NCI-H446 (cell line): ENCODE measurements around the gene ZNF132.
"Not testable (repeated sequence)": the region's sequence is repeated elsewhere in the genome, so short reads cannot be mapped to it uniquely, and the experiment has no call there.

Source experiments
- DNase-seq, 2 experiments: peaks; one replicate each; lab custom pipeline; 2025; lab: John Stamatoyannopoulos, UW

The ZNF132 gene

DNA sequence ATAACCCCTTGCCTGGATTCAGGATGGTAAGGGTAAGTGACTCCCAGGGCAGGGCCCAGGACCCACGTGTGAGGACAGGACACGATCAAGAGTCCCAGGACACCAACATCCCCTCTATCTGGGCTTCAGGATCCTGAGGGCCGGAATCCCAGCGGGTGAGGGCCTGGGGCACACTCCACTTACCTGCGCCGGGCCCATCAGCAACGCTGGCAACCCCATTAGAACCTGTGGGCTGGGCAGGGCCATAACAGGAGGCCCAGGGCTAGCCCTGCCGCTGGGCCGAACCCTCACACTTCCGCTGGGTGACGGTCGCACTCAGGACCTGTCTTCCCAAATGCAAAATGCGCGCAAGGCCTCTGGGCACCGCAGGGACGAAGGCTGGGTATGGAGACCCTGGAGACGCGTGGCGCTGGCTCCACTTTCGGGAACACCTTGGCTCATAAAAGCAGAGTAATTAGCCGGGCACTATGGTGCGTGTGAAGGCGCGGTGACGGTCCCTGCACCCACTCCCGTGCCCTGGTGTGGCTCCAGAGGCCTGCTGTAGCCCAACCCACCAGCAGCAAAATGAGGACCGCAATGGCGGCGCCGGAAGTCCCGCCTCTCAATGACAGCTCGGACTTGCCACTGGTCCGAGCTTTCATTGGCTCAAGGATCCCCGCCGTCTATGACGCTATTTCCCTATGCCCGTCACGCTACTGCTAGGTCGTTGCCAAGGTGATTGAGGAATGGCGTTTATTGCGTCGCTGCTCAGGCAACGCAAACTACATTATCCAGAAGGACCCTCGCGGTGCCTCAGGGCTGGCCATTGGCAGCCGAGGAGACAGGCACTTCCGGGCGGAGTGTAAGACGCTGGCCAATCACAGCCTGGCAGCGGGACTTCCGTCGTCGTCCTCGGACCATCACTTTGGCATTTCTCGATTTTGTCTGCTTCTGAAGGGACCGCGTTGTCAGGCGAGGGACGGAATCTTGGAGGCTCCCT lies at the start of gene ZNF132:
Gene ZNF132 (minus strand): TSS at position 578 of the 979 bp plus-strand sequence. CDS start 332 bp downstream, at position 246.
- DNase-seq, result peak; percentile 10 to 62

DNA sequence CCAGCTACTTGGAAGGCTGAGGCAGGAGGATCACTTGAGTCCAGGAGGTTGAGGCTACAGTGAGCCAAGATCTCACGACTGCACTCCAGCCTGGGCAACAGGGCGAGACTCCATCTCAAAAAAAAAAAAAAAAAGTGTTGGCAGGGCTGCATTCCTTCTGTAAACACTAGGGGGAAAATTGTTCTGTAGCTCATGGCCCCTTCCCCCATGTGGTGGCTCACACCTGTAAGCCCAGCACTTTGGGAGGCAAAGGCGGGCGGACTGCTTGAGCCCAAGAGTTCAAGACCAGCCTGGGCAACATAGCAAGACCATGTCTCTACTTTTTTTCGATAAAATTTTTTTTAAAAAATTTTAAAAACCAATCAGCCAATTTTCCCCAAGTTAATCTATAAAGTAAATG lies 44.4 kb upstream of the ZNF132 start:
- DNase-seq, result not testable (repeated sequence)

DNA sequence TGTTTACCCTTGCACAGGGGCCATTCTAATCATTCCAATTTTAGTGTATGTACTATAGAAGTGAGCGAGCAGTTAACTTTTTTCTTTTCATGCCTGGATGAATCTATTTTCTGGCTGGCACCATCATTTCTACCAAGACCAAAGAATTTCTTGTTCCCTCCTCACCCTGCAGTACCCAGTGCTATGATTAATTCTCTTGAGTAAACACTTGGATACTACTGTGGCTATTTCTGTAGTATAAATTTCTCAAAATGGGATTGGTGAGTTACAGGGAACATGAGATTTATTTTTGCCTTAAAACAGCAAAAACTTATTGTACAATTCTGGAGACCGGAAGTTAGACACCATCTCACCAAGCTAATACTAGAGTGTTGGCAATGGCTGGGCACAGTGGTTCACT lies 43.8 kb upstream of the ZNF132 start:
- no peak for DNase-seq

DNA sequence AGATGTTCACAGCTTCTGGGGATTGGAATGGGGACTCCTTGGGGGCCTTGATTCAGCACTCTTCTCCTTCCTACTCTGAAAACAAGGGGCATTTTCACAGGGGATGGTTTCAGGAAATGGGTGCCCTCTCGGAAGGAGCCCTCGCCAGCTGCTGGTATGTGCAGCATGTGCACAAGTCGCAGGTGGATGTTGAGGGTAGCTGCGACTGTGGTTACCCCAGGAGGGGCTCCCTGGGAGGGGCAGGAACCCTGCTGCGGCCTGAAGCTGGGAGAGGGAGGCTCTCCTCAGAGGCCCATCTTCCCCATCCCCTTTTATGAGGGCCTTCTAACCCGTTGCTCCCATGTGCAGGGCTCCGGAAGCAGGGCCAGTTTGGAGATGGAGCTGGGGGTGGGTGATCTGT lies 42.4 kb upstream of the ZNF132 start:
- no peak for DNase-seq

DNA sequence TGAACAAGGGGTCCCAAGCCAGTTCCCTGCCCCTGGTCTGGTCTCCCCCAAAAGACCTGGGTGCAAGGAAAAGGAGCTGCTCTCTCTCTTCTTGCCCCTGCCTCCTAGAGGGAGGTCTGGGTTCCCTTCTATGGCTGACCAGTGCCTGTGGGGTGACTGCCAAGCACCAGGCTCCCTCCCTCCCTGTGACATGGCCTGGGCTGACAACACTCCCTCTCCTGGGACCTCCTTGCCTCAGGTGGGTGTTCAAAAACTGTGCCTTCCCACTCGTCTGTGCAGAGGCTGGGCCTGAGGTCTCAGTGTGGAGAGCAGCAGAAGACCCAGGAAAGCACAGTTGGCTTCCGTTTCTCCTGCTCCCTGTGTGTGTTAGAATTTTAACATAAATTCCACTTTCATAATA lies 40.9 kb upstream of the ZNF132 start:
- no peak for DNase-seq

DNA sequence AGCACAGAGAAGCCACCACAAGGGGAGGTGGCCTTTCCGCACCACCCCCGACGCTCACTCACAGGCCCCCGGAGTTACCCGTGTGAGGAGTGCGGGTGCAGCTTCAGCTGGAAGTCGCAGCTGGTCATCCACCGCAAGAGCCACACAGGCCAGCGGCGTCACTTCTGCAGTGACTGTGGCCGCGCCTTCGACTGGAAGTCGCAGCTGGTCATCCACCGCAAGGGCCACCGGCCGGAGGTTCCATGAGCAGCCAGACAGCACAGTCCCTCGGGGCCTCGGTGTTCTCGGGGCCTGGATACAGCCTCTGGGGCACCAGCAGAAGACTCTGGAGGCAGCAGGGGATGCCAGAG lies 40.5 kb upstream of the ZNF132 start:
- no peak for DNase-seq

DNA sequence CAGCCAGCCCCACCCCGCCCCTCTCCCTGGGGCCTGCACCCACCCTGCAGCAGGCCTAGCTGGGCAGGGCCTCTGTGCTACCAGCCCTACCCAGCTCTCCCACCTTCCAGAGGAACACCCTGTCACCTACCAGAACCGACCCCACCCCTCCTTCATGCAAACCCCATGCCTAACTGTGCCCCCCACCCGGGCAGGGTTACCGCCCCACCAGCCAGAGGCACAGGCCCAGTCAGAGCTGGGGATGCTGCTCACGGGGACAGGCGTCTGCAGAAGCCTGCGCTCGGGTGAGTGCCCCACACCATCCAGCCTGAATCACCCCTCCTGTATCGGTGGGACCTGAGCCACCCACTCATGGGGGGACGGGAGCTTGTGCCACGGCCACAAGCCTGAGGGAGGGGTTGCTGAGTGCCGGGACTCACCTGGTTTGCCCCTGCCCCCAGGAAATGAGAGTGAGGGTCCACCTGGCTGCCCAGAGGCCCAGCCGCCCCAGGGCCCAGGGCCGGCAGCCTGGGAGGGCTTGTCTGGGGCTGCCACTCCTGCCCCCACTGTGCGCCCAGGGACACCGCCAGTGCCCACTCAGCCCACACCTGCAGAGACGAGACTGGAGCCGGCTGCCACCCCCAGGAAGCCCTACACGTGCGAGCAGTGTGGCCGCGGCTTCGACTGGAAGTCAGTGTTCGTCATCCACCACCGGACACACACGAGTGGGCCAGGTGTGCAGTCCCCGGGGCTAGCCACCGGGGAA lies 40.0 kb upstream of the ZNF132 start:
- DNase-seq, result no peak

DNA sequence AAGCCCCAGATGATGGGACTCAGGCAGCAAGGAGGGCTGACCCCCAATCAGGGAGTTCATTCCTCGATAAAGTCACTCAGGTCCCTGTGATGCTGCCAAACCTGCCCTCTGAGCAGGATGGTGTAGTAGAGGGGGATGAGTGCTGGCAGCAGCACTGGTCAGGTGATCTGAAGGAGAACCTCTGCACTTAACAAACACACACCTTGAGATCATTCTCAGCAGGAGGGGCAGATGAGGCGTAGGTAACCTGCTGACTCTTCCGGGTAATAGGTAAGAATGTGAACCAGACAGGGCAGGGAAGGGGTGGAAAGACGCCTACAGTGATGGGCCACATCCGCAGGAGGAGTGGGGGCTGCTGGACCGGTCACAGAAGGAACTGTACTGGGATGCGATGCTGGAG lies 39.4 kb upstream of the ZNF132 start:
- DNase-seq, result no peak

DNA sequence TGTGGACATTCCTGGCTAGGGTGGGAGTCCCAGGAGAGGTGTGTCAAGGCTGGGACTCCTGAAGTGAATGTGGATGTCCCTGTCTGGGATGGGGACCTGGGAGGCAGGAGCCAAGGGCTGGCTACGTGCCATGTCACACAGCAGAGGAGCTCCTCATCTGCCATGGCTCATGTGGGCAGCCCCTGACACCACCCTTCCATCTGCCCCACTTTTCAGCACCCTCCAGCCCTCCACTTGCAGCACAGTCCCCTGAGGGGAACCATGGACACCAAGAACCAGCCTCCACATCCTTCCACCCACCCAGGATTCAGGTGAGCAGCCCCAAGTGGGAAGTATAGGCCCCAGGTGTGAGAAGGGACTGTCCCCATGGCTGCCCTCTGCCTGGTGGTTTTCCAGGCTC lies 37.9 kb upstream of the ZNF132 start:
- DNase-seq, result no peak

DNA sequence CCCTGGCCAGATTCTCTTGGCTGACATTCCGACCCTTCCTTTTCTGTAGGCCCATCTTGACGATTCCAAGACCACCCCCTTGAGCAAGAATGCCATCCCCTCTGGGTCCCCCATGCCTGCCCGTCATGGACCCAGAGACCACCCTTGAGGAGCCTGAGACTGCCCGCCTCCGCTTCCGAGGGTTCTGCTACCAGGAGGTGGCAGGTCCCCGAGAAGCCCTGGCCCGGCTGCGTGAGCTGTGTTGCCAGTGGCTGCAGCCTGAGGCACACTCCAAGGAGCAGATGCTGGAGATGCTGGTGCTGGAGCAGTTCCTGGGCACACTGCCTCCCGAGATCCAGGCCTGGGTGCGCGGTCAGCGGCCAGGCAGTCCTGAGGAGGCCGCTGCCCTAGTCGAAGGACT lies 37.2 kb upstream of the ZNF132 start:
- no peak for DNase-seq

DNA sequence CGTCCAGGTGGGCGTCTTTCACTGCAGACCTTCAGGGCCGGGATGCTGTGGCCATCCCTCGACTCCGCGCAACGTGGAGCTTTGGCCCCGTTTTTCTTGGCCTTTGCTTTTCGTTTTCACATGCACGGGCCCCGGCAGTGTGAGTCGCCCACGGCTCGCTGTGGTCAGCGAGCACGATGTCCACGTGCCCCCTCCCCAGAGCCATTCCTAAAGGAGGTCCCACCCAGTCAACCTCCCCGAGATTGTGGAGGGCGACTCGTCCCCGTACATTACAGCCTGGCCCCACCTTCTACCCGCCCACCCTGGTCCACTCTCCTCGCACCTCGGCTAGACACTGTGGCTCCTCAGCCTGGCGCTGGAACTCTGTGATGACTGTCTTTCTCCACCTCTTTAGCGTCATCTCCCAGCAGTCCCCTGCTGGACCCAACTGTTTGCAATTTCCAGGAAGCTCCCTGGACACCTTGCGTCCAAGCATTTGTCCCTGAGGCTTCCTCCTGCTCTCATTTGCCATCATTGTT lies 36.6 kb upstream of the ZNF132 start:
- DNase-seq, result no peak

DNA sequence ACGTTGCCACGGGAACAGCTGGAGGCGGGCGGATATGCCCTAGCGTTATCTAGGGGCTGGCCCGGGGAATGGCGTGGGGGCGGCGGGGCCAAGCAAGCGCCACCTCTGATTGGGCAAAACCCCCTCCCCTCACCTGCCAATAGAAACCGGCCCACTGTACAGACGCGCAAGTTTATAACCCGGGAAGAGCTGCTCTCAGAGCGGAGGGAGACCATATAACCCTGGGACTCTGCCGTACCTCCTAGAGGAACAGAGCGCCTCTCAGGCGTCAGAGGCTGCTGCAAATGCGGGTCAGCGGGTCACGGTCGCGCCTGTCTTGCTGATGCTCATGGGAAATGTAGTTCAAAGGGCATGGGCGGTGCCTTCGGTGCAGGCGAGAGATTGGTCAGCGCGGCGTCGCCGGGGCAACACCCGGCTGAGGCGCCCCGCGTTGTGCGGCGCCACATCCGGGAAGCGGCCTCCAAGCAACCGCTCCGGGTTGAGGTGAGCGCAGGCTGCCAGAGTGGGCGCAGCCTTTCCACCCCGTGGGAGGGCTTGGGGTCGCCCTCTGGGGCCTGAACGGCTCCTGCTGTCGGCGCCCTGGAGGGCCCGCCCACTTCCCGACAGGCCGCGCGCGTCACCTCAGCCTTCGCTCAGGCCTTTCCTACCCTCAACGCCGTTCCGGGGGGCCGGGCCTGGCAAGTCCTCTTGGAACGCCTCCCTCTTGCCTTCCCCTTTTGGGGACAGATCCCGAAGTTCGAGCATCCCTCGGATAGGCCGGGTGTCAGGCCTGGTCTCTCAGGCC lies 36.0 kb upstream of the ZNF132 start, which contains the start of gene ZNF446:
Gene ZNF446 (plus strand): TSS at position 639 of the 784 bp plus-strand sequence. CDS start 867 bp downstream, outside the sequence.
- DNase-seq, result peak; percentile 89 to 96

DNA sequence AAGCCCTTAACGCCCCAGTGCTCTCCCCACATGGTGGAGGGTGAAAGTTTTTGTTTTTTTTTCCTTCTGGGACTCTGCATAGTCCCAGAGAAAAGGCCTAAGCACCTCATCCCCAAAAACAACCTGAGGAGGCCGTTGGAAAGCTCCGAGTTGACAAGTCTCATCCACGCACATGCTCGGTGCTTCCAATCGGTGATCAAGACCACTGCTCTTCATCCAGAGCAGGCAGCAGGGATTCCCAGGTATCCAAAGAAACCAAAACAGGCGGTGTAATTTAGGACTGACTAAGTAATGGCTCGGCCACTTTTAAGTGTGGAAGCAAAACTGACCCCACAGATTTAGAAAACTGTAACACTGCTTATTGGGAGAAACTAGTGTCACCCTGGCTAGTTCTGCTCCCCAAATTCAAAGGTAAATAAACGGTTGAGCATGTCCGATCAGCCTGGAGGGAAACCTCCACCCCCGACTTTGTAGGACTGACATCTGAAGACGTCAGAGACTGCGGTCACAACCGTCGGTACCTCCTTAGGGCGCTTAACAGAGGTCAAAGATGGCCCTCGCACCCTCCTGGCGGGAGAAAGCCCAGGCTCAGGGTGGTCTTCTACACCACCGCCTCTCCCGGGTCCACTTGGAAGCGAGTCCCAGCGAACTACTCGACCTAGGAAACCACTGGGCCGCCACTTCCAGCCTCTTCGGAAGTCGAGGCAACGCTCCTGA lies 35.2 kb upstream of the ZNF132 start:
- no peak for DNase-seq

DNA sequence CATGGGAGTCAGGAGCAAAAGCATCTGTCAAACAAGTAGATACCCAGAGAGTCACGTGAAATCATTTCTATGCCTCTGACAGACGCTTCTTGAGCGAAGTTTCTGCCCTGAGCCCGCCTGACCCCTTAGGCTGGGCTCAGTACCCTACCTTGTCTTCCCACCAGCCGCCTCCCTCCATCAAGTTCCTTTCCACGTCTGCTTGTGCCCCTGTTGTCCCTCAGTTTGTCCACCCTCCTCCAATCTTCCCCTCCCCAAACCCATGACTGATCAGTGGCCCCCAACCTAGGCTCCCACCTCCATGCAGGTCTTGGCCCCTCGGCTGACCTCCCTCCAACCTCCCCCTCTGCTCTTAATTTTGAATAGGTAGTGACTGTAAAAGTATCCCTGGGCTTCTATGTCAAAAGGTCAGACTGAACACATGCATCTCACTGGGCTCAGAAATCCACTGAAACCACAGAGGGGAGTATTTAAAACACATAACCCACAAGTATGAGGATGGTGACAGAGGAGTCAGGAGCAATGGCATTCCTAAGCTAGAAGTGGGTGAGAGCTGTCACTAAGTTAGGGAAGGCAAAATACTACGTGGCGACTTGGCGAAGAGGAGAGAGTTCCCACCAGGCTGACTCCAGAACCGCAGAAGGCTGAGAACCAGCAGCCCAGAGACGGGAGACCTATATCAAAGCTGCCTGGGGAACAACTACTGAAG lies 34.5 kb upstream of the ZNF132 start:
- DNase-seq, result no peak

DNA sequence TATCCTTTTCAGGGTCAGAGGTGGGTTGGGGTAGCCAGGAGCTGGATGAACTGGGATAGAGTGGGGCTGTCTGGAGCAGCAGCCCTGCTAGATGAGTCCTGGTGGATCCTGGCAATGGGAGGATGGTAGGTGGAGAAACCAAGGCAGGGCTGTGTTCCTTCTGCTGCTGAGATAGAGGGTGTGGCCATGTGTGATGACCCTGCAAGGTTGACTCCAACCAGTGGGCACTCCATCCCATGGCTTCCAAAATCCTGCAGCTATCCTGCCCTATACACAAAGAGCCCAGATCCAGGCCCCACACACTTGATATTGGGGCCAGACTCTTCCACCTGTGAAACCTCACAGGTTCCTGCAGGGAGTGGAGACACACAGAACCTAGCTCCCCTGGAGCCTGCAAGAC lies 33.8 kb upstream of the ZNF132 start:
- DNase-seq, result no peak

DNA sequence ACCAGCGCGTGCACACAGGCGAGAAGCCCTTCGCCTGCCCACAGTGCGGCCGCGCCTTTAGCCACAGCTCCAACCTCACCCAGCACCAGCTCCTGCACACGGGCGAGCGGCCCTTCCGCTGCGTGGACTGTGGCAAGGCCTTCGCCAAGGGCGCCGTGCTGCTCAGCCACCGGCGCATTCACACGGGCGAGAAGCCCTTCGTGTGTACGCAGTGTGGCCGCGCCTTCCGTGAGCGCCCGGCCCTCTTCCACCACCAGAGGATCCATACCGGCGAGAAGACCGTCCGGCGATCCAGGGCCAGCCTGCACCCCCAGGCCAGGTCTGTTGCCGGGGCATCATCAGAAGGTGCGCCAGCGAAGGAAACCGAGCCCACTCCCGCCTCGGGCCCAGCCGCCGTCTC lies 31.8 kb upstream of the ZNF132 start:
- DNase-seq, result no peak

DNA sequence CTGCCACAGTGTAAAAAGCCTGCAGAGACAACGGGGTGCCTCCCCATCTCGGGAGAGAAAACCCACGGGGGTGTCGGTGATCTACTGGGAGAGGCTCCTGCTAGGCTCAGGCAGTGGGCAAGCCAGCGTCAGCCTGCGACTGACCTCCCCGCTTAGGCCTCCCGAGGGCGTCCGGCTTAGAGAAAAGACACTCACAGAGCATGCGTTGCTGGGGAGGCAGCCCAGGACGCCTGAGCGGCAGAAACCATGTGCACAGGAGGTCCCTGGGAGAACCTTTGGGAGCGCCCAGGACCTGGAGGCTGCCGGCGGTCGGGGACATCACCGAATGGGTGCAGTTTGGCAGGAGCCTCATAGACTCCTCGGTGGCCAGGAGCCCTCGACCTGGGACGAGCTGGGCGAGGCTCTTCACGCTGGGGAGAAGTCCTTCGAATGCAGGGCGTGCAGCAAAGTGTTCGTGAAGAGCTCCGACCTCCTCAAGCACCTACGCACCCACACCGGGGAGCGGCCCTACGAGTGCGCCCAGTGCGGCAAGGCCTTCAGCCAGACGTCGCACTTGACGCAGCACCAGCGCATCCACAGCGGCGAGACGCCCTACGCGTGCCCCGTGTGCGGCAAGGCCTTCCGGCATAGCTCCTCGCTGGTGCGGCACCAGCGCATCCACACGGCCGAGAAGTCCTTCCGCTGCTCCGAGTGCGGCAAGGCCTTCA lies 31.0 kb upstream of the ZNF132 start:
- DNase-seq, result not testable (repeated sequence)

DNA sequence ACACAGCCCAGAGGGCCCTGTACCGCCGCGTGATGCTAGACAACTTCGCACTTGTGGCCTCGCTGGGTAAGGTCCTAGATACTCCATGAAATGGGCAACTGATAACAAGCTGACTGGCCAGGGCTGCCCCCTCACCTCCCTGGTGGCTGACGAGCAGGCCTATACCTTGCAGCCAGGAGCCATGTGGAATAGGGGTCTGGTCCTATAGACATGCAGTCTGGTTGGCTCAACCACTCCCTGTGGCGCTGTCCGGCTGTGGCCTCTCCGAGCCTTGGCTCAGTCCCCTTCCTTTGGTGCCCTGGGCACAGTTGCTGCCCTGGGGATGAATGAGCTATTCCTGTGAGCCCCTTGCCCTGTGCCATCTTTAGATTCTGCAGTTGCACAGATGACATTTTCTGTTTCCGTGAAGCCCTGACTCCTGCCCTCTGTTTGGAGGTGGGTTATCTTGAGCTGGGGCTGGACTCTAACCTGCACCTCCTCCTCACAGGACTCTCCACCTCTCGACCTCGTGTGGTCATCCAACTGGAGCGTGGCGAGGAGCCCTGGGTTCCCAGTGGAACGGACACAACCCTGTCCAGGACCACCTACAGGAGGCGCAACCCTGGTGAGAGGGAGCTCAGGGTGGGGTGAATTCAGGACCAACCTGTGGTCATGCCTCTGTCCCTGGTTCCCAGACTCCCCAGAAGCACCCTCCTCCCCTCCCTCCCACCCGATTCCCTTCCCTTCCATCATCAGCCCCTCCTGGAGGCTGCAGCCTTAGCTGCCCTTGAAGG lies 29.5 kb upstream of the ZNF132 start:
- DNase-seq, result no peak

DNA sequence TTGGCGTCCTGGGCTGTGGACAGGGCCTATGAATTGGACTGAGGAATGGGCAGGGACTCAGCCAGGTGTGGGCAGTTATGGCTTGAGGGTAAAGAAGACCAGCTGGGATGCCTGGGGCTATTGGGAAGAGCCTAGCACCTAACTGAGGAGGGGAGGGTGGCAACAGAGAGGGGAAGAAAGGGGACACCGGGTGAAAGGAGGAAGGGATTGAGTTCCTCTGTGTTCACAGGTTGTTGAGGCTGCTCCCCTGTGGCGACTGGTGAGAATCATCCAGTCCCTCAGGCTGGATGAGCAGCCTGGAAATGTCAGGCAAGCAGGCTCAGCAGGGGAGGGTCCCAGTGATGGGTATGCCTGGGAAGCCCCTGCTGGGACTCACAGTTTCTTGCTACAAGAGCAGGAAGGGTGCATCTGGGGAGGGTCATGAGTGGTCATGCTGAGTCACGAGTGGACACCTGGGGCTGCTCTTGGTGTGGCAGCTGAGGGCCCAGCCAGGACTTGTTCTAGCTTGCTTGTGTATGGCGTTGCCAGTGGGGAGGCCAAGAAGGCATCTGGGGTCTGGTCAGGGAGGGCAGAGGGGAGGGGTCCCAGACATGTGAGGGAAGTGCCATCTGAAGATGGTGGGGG lies 28.4 kb upstream of the ZNF132 start:
- no peak for DNase-seq
